ENCODE data around the gene PDZK1.
"Not testable (repeated sequence)": the region's sequence is repeated elsewhere in the genome, so short reads cannot be mapped to it uniquely, and the experiment has no call there.

PDZK1 gene

DNA sequence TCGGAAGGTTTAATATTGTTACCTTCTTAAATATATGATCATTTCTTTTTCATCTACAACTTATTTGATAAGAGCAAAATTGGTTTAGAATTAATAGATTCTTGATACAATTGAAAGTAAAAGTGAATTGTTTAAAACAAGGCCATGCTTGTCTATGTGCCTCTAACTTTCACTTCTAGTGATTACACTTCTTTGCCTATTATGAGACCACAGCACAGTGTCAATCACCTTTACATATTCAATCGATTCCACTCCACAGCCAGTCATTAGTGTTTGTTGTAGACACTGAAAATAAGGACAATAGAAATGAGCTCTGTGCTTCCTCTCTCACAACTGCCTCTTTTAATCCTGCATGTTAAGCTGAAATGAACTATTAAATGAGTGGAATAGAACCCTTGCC lies 65.3 kb downstream of the PDZK1 start:
- not testable (repeated sequence) for H3K4me1 Mint-ChIP-seq (ENCODE audit: low read depth); H3K9me3 Mint-ChIP-seq; H3K4me3 Mint-ChIP-seq; H3K27ac Mint-ChIP-seq; H3K27me3 Mint-ChIP-seq; H3K36me3 Mint-ChIP-seq (ENCODE audit: low read depth)

DNA sequence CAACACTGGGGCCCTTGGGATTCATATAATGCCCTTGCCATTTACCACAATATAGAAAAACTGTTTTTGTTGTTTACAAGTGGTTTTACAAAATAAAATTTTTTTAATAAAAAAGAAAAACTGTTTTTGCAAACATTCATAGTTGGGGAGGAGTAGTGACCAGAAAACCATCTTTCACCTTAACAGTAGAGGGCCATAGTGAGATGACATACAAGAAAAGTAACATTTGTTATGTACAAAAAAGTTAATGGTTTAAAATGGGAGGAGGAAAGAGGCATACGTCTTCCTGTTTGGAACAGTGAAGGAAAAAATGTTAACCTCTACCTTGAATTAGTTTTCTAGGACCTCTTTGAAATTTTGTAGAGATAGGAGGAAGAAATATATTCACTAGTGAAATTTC lies 70.9 kb downstream of the PDZK1 start:
- H3K4me3 Mint-ChIP-seq; H3K36me3 Mint-ChIP-seq (ENCODE audit: low read depth); H3K27me3 Mint-ChIP-seq; H3K27ac Mint-ChIP-seq; H3K9me3 Mint-ChIP-seq; H3K4me1 Mint-ChIP-seq (ENCODE audit: low read depth): not testable (repeated sequence)

DNA sequence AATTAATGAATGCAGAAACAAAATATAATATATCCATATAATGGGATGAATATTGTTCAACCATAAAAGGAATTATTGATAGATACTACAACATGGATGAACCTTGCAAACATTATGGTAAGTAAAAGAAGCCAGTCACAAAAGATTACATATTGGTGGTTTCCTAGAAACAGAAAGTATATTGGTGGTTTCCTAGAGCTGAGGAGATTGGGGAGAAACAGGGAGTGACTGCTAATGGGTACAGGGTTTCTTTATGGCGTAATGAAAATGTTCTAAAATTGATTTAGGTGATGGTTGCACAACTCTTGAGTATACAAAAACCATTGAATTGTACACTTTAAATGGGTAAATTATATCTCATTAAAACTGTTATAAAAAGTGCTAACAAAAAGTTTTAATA lies 85.0 kb downstream of the PDZK1 start:
- not testable (repeated sequence) for H3K4me3 Mint-ChIP-seq; H3K4me1 Mint-ChIP-seq (ENCODE audit: low read depth); H3K9me3 Mint-ChIP-seq; H3K27me3 Mint-ChIP-seq; H3K27ac Mint-ChIP-seq; H3K36me3 Mint-ChIP-seq (ENCODE audit: low read depth)
